Keratinocyte (primary cell): ENCODE results near the gene NEK8.
A peak's percentile ranks its signal among the peaks of the same experiment; 100 is the strongest.

ENCODE experiments used
- EZH2 ChIP-seq: IDR thresholded peaks from one replicate; pipeline ENCODE4 v1.6.1; 2012; ENCODE audit warnings: inconsistent platforms, mild to moderate bottlenecking, low read length, moderate library complexity
- TF ChIP-seq, protein P1 (sequence below), 3 experiments: IDR thresholded peaks in 1 of 3; conservative IDR thresholded peaks in 1 of 3; optimal IDR thresholded peaks in 1 of 3; 2 replicates in 2 of 3; 3 replicates in 1 of 3; pipeline versions ENCODE3 to v1.5.1; 2011; ENCODE audit warnings: low read length in 3 of 3, mild to moderate bottlenecking in 3 of 3, moderate library complexity in 2 of 3, control low read depth in 1 of 3, inconsistent platforms in 1 of 3; ENCODE audit not compliant: insufficient read depth in 2 of 3; ENCODE audit errors: extremely low read depth in 1 of 3

DNA sequence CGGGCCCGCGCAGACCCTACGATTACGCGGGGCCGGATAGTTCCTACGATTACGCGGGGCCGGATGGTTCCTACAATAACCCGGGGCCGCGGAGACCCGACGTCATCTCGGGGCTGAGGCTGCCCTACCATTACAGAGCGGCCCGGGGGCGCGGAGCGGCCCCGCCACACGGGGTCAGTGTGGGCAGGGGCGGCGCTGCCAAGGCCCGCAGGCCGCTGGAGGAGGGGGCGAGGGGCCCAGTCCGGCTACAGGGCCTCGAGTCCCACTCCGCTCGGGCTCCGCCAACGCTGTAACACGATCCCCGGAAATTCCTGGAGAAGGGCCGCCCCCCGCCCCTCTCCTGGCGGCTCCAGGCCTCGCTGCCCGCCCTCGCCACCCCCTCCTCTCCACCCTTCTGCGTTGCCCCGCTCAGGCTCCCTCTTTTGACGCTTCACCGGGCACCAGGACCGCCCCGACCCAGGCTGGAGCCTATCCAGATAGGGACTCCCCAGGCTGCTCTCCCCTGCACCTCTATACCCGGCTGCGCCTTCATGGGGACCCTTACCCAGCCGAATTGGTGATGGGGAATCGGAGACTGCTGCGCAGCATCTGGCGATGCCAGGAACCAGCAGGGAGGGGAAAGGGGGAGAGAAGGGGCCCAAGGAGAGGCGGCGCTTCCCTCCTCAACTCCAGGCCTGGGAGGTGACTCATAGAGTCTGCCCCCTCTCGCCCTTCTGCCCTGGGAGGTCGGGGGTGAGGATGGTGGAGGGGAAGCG is 10.8 kb upstream of the NEK8 start, which contains the start of gene RAB34:
- TF ChIP-seq, protein P1, sequence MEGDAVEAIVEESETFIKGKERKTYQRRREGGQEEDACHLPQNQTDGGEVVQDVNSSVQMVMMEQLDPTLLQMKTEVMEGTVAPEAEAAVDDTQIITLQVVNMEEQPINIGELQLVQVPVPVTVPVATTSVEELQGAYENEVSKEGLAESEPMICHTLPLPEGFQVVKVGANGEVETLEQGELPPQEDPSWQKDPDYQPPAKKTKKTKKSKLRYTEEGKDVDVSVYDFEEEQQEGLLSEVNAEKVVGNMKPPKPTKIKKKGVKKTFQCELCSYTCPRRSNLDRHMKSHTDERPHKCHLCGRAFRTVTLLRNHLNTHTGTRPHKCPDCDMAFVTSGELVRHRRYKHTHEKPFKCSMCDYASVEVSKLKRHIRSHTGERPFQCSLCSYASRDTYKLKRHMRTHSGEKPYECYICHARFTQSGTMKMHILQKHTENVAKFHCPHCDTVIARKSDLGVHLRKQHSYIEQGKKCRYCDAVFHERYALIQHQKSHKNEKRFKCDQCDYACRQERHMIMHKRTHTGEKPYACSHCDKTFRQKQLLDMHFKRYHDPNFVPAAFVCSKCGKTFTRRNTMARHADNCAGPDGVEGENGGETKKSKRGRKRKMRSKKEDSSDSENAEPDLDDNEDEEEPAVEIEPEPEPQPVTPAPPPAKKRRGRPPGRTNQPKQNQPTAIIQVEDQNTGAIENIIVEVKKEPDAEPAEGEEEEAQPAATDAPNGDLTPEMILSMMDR (optimal IDR thresholded peaks at IDR 0.05 in 1 of 3, IDR thresholded peaks at IDR 0.05 in 1 of 3, conservative IDR thresholded peaks at IDR 0.05 in 1 of 3; ENCODE audit: extremely low read depth in 1 of 3, insufficient read depth in 2 of 3, low read length in 3 of 3): peak in 2 of 3 experiments; percentile 21 to 42
- no peak for TF ChIP-seq EZH2
